ENCODE results near the gene GRAMD4.

DNA sequence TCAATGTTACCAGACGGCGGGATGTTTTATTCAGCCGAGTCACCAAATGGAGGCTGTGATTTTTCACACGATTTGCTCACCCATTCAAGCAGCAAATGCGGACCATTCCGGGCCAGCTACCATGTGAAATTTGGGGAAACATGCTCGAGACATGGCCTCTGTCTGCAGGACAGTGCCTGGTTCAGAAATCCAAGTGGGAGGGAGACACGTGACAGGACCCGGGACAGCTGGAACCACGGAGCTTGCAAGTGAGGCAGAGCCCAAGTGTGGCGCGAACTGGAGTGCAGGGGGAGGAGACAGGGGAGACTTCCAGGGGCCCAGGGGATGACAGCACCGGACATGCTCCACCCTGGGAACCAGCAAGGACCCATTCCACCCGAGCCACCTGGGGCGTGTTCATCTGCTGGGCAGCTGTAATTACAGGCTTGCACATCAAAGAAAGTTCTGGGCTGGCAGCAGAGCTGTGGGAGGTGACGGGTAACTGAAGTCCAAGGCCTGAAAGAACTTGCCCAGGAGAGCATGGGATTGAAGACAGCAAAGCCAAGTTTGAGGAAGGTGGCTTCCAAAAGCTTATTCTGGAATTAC, 101.4 kb downstream of the GRAMD4 start:
- TF ChIP-seq, protein P1, sequence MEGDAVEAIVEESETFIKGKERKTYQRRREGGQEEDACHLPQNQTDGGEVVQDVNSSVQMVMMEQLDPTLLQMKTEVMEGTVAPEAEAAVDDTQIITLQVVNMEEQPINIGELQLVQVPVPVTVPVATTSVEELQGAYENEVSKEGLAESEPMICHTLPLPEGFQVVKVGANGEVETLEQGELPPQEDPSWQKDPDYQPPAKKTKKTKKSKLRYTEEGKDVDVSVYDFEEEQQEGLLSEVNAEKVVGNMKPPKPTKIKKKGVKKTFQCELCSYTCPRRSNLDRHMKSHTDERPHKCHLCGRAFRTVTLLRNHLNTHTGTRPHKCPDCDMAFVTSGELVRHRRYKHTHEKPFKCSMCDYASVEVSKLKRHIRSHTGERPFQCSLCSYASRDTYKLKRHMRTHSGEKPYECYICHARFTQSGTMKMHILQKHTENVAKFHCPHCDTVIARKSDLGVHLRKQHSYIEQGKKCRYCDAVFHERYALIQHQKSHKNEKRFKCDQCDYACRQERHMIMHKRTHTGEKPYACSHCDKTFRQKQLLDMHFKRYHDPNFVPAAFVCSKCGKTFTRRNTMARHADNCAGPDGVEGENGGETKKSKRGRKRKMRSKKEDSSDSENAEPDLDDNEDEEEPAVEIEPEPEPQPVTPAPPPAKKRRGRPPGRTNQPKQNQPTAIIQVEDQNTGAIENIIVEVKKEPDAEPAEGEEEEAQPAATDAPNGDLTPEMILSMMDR (IDR thresholded peaks at IDR 0.05): no peak
- TF ChIP-seq POLR2A (IDR thresholded peaks at IDR 0.05): no peak
